ENCODE data around the gene RBP3.

The RBP3 gene

DNA sequence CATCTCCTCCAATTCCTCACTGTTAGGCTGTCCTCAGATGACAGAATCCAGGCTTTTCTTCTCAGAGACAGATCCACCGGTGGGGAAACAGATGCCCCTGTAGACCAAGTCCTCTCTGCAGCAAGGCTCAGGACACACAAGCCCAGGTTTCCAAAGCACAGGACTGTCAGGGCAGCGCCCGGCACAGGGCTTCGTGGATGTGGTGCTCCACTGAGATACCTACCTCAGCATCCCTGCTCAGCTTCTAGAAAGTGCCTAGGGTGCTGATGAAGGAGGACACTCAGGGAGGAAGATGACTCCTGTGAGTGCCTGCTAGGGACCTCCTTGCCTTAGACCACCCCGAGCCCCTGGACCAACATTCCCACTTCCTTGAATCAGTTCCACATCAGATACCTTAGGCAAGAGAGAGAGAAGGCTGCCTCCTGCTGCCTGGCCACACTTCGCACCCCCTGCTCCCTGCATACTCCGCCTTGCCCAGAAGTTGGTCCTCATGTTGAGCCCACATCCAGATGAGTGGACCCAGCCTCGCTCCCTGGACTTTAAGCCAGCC lies 8.9 kb upstream of the RBP3 start:
- no peak for DNase-seq

- no peak for DNase-seq
Measured at GRCh38 chr10:47339759-47340607, 8.2 kb upstream of the RBP3 start.

DNA sequence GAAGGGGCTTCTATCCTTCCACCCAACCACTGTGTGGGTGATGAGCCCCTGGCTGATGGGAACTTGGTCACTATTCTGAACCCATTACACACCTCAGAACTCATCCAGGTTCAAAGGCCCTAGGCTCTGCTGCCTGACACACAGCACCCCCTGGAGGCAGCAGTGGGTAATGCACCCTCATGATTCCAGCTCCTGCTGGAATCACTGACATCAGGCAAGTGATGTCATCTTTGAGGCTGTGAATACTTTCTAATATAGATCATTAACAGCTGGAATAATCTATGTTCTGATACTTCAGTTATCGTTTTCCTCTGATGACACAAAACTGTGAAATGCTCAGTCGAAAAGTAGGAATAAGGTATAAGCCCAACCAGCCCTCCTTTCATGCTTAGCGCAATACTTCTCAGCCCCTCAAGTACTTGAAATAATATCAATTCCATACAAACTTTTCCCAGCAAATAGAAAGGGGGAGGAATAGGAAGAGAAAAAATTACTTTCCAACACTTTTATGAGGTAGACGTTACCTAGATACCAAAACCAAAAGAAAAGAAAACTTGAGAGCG lies 7.5 kb upstream of the RBP3 start:
- DNase-seq = peak in 1 of 2 experiments; percentile 12

DNA sequence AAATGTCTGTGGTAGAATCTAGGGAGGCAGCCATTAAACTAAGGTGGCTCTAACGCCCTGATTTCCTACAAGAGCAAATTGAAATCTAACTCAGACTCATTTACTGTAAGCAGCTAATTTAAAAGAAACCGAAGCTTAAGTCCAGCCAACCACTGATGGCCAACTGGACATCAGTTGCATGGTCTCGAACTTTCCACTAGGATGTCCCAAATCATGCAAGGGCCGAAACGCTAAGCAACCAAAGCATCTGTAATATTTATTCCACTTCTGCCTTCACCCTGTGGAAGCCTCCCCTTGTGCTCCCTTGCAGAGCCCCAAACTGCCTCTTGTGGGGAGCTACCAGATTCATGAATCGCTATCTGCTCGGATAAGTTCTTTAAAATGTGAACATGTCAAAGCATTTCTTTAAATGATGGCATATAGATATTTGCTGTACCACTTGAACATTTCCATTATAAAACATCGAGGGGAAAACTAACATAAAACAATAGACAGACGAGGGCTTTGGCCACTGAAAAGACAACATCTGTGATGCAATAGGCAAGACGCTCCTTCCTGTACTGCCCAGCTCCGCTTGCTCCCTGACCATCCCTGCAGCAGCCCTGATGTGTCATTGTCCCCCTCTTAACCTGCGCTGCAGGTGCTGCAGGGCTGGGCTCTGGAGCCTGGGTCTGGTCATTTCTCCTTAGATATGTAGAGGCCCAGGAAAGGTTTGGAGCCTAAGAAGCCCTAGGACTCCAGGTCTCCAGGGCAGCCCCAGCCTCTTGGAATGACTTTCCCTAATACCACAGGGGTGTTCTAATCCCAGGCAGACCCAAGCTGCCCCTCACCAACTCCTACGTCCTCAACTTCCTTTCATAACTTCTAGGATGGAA lies 2.9 kb upstream of the RBP3 start:
- DNase-seq = no peak

DNA sequence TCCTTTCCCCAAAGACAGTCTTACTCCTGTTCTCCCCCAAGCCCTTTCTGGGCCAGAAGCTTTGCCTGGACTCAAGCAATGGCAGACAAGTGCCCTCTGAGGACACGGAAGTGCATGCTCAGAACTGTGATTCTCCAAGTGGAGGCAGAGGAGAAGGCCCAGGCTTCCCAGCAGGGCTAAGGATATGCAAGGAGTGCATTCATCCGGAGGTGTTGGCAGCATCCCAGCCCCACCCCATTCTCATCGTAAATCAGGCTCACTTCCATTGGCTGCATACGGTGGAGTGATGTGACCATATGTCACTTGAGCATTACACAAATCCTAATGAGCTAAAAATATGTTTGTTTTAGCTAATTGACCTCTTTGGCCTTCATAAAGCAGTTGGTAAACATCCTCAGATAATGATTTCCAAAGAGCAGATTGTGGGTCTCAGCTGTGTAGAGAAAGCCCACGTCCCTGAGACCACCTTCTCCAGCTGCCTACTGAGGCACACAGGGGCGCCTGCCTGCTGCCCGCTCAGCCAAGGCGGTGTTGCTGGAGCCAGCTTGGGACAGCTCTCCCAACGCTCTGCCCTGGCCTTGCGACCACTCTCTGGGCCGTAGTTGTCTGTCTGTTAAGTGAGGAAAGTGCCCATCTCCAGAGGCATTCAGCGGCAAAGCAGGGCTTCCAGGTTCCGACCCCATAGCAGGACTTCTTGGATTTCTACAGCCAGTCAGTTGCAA lies 1.4 kb upstream of the RBP3 start:
- peak; percentile 85 to 88 for DNase-seq

DNA sequence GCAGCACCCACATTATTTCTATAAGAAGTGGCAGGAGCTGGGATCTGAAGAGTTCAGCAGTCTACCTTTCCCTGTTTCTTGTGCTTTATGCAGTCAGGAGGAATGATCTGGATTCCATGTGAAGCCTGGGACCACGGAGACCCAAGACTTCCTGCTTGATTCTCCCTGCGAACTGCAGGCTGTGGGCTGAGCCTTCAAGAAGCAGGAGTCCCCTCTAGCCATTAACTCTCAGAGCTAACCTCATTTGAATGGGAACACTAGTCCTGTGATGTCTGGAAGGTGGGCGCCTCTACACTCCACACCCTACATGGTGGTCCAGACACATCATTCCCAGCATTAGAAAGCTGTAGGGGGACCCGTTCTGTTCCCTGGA lies 874 bp upstream of the RBP3 start:
- DNase-seq = peak in 1 of 2 experiments; percentile 8

- DNase-seq = no peak
Measured at GRCh38 chr10:47348661-47349470, 703 bp downstream of the RBP3 start.

DNA sequence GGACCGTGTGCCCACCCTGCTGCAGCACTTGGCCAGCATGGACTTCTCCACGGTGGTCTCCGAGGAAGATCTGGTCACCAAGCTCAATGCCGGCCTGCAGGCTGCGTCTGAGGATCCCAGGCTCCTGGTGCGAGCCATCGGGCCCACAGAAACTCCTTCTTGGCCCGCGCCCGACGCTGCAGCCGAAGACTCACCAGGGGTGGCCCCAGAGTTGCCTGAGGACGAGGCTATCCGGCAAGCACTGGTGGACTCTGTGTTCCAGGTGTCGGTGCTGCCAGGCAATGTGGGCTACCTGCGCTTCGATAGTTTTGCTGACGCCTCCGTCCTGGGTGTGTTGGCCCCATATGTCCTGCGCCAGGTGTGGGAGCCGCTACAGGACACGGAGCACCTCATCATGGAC lies 1.4 kb downstream of the RBP3 start:
- DNase-seq = no peak

- DNase-seq = no peak
Measured at GRCh38 chr10:47349941-47350371, 1.8 kb downstream of the RBP3 start.

DNA sequence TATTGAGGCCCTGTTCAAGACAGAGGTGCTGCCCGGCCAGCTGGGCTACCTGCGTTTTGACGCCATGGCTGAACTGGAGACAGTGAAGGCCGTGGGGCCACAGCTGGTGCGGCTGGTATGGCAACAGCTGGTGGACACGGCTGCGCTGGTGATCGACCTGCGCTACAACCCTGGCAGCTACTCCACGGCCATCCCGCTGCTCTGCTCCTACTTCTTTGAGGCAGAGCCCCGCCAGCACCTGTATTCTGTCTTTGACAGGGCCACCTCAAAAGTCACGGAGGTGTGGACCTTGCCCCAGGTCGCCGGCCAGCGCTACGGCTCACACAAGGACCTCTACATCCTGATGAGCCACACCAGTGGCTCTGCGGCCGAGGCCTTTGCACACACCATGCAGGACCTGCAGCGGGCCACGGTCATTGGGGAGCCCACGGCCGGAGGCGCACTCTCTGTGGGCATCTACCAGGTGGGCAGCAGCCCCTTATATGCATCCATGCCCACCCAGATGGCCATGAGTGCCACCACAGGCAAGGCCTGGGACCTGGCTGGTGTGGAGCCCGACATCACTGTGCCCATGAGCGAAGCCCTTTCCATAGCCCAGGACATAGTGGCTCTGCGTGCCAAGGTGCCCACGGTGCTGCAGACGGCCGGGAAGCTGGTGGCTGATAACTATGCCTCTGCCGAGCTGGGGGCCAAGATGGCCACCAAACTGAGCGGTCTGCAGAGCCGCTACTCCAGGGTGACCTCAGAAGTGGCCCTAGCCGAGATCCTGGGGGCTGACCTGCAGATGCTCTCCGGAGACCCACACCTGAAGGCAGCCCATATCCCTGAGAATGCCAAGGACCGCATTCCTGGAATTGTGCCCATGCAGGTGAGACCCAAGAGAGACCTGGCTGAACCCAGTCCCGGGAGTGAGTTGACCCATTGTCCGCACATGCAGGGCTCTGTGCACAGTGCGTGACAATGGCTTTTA lies 2.8 kb downstream of the RBP3 start:
- DNase-seq = no peak

DNA sequence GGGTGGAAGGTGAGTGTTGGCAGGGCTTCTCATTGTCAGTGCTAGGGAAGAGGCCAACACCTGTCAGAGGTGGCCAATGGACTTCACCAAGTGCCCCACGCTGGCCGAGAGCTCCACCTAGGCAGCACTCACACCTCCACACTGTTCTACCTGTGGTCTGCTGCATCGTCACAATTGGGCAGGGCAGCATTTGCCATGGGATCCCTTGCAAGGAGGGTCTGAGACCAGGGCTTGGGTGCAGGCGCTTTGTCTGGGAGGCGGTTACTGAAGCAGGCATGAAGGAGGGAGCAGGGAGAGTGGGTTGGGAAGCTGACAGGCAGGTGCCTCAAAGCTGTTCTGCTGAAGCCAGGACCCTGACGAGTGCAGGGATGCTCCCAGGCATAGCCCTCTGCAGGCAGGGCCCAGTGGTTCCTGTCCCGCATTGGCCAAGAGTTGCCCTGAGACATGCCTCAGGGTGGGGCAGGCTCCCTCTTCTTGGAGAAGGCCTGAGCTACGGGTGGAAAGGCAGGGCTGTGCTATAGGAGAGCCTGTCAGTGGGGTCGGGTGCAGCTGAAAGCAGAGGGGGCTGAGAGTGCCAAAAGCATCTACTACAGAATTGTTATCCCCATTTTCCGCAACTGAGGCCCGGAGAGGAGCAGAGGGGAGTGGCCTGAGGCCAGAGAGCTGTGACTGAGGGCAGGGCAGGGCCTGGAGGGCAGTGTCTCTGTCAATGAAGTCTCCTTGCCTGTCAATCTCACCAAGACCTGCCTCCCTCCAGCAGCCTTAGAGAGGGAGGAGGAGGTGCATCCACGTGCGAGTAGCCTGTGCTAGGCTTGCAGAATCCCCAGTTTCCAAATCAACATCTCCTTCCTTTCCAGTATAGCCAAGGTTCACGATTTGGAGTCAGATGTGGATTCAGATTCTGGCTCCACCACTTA lies 4.0 kb downstream of the RBP3 start:
- no peak for DNase-seq

- no peak for DNase-seq
Measured at GRCh38 chr10:47353351-47353750, 5.2 kb downstream of the RBP3 start.

- DNase-seq = no peak
Measured at GRCh38 chr10:47354165-47354564, 6.0 kb downstream of the RBP3 start.

DNA sequence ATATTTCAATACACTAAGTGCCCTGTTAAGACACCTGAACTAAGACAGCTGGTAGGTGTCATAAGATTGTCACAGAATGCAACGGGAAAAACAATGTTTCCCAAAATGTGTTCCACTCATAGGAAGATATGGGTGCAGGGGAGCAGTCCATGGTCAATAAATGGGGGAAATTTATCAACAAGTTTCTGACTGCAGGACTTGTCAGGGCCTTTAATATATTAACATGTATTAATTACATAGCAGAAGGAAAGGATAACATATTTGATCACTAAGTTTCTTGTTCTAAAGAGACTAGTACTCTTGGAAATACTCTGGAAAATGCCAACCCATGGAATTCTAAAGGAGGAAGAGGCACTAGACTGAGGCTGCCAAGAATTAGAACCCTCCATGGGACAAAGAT lies 6.7 kb downstream of the RBP3 start:
- no peak for DNase-seq

- no peak for DNase-seq
Measured at GRCh38 chr10:47356708-47357107, 8.5 kb downstream of the RBP3 start.

- no peak for DNase-seq
Measured at GRCh38 chr10:47357131-47357582, 9.0 kb downstream of the RBP3 start.

DNA sequence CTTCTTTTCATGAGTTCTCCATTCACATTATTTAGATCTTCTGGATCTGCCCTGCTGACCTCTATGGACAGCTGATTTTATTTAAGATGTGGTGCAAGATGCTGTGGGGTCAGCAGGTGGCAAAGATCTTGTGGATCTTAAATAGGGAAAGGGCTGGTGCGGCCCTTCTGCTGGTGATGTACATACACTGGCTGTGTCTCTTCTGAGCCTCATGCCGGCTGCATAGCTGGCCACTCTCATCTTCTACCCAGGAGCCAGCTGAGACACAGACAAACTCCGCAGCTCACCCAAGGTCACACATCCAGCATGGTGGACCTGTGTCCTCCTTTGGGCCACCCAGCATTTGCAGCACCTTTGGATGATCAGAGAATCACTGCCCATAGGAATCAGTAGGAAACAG lies 9.7 kb downstream of the RBP3 start:
- DNase-seq = no peak

DNA sequence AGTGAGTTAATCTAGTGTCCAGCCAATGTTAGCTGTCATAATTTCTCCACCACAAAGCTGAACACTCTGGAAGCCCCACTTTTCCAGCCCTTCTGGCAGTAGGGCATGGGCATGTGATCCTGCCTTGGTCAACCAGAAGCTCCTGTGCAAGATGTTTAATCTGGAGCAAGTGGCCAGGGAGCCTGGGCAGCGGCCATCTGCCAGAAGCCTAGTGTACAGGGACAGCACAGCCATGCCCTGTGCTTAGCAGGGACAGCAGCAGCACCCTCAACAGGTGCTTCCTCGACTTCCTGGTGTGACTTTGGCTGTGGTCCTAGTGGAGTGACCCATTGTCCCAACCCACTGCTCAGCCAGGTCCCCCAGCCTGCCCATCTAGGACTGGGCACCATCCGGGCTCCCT lies 10.3 kb downstream of the RBP3 start:
- DNase-seq = no peak

DNA sequence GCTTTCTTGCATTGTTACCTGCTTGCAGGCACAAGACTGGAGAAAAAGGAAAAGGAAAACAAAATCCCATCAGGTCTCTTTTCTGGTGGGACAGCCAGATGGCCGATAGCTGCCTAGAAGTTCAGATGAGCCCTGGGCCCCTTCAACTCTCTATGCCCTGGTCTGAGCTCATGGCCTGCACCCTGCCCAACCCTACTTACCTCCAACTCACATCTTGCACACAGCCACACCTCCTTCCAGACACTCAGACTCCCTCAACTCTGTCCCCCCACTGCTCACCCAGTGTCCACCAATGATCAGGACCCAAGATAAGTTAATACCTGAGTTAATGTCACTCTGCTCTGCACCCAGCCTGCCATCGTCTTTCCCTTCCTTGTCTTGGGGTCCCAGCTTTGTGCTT lies 10.9 kb downstream of the RBP3 start:
- DNase-seq = no peak

All from NCI-H524 (cell line).